ENCODE data around the gene BTBD2.

Gene BTBD2

DNA sequence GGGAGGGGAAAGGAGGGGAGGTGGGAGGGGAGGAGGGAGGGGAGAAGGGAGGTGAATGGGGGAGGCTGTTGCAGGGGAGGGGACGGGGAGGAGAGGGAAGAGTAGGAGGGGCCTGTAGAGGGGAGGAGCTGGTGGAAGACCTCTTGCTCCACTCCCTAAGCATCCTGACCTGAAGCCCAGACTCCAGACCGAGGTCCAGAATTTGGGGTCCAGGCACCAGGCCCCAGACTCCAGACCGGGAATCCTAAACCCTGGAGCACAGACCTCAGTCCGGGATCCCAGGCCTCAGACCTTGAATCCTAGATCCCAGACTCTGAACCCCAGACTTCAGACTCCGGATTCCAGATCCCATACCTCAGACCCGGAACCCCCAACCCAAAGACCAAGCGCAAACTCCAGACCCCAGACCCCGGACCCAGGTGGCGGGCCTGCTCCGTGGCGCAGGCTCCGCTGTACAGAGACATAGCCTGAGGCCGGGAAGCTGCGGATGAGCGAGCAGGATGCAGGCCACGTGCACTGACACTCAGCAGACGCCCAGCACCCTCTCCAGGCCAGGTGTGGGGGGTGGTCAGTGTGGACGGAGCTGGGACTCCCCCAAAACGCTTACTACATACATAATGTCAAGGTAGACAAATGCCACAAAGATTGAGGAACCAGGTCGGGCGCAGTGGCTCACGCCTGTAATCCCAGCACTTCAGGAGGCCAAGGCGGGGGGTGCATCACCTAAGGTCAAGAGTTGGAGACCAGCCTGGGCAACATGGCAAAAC lies 710 bp upstream of the BTBD2 start:
- TF ChIP-seq, protein P1, sequence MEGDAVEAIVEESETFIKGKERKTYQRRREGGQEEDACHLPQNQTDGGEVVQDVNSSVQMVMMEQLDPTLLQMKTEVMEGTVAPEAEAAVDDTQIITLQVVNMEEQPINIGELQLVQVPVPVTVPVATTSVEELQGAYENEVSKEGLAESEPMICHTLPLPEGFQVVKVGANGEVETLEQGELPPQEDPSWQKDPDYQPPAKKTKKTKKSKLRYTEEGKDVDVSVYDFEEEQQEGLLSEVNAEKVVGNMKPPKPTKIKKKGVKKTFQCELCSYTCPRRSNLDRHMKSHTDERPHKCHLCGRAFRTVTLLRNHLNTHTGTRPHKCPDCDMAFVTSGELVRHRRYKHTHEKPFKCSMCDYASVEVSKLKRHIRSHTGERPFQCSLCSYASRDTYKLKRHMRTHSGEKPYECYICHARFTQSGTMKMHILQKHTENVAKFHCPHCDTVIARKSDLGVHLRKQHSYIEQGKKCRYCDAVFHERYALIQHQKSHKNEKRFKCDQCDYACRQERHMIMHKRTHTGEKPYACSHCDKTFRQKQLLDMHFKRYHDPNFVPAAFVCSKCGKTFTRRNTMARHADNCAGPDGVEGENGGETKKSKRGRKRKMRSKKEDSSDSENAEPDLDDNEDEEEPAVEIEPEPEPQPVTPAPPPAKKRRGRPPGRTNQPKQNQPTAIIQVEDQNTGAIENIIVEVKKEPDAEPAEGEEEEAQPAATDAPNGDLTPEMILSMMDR (conservative IDR thresholded peaks at IDR 0.05; ENCODE audit: low read depth), result no peak
- ChIA-PET POLR2A (ENCODE audit: low non-redundant PET) (no interaction called here), CTCF (no interaction called here)
- H3K27ac ChIP-seq, result peak overlapping the region; percentile 79
- DNase-seq (ENCODE audit: low spot score), result peak; percentile 87

DNA sequence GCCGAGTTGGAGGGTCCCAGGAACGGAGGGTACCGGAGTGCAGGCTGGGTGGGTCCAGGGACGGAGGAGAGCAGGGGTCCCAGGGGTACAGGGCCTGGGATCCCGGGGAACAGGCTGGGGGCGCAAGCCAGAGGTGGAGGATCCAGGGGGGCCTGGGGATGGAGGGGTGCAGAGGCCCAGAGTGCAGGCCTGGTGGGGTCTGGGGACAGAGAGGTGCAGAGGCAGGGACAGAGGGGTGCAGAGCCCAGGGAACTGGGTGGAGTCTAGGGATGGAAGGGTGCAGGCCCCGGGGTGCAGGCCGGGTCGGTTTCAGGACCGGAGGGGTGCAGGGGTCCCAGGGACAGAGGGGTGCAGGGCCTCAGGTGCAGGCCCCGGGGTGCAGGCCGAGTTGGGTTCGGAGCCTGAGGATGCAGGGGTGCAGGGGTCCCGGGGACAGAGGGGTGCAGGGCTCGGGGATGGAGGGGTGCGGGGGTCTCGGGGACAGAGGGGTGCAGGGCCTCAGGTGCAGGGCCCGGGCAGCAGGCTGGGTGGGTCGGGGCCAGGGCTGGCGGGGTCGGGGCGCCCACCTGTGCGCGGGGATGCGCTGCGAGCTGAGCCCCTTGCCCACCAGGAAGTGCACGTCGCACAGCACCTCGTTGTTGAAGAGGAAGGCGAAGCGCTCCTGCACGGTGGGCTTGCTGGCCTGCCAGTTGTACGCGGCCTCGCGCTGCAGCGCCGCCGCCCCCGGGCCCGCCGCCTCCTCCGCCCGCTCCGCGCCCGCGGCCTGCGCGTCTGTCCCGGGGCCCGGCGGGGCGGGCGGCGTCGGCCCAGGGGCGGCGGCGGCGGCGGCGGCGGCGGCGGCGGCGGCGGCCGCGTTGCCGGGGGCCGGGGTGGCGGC lies 545 bp downstream of the BTBD2 start:
- POLR2A ChIA-PET (ENCODE audit: low non-redundant PET), result no interaction called here
- peak; percentile 50 for DNase-seq (ENCODE audit: low spot score)
- peak overlapping the region; percentile 78 for H3K27ac ChIP-seq
- TF ChIP-seq, protein P1 (conservative IDR thresholded peaks at IDR 0.05; ENCODE audit: low read depth), result no peak
- CTCF ChIA-PET, result no interaction called here

DNA sequence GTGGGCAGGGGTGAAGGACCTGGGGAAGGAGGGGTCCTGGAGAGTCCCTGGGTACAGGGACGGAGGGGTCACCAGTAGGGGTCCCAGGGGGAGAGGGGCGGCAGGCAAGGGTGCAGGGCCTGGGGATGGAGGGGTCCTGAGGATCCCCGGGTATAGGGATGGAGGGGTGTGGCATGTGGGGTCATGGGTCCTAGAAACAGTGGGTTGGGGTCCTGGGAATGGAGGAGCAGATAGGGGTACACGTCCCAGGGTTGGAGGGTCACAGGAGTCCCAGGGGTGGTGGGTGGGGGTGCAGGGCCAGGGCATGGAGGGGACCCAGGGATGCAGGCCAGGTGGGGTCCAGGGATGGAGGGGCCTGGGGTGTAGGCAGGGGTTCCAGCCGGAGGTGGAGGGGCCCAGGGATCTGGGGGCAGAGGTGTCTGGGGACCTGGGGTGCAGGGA lies 1.4 kb downstream of the BTBD2 start:
- H3K27ac ChIP-seq, result peak overlapping the region; percentile 78
- ChIA-PET CTCF (no interaction called here), POLR2A (ENCODE audit: low non-redundant PET) (no interaction called here)

DNA sequence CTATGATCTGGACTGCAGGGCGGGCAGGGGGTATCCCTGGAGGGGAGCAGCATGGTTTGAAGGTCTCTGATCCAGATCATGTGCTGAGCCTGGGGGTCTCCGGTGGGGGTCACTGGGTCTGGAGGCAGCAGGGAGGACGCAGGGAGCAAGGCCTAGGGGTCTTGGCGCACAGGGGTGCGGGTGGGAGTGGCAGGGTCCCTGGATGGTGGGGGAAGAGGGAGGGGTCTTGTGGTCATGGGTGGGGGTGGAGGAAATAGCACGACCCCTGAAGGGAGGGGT lies 1.9 kb downstream of the BTBD2 start:
- no peak for DNase-seq (ENCODE audit: low spot score)
- ChIA-PET CTCF (no interaction called here), POLR2A (ENCODE audit: low non-redundant PET) (no interaction called here)
- H3K27ac ChIP-seq, result peak overlapping the region; percentile 36
- TF ChIP-seq, protein P1 (conservative IDR thresholded peaks at IDR 0.05; ENCODE audit: low read depth), result no peak

More for the DNA sequence above, 1.4 kb downstream of the BTBD2 start:
- DNase-seq (ENCODE audit: low spot score), result no peak
- TF ChIP-seq, protein P1 (conservative IDR thresholded peaks at IDR 0.05; ENCODE audit: low read depth), result no peak

DNA sequence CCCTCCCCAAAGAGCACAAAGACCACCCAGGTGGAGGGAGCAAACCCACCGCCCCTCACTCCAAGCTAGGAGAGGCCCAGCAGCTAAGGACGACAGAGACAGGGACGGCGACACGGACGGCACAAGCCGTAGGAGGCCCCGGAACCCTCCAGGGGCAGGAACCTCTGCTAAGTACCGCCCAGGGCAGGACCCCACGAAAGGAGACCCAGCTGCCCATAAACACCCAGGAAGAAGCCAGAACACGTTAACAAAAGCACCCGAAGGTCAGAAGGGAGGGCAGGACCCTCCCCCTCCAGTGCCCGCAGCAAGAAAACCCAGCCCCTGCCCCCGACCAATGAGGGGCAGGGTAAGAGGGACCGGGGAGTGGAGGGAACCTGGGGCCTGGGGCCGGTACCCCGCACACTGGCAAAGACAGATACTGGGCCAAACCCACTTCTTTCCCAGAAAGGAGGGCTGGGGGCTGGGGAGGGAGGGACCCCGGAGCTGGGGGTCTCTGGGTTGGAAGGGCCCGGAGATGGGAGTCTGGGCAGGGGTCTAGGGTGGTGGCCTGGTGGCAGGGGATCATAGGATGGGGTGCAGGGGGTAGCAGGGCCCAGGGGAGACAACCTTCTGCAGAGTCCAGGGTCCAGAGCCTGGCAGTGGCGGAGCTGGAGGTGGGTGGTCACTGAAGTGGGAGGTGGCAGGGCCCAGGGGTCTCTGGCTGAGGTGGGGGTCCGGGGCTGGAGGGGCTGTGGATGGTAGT lies 2.4 kb downstream of the BTBD2 start:
- POLR2A ChIA-PET (ENCODE audit: low non-redundant PET), result no interaction called here
- DNase-seq (ENCODE audit: low spot score), result no peak

More for the DNA sequence above, 2.4 kb downstream of the BTBD2 start:
- peak overlapping the region; percentile 36 for H3K27ac ChIP-seq
- TF ChIP-seq, protein P1 (conservative IDR thresholded peaks at IDR 0.05; ENCODE audit: low read depth), result no peak
- CTCF ChIA-PET, result interaction anchor here (0.6 kb wide), 1 partner anchor 70 kb away, joined by 3 read pairs; no protein-coding TSS in a partner anchor

Data from RWPE1 (cell line).